GM23338 (cell line): ENCODE data around the gene ZNF526. TPM values are rescaled to one million over a fixed set of nuclear protein-coding genes. Genes with fewer than 3 reads are reported as not detected.

Experiments used
- EZH2 ChIP-seq: fragments of 200-600 bp; sonication (generic); IDR thresholded peaks from one replicate; pipeline ENCODE4 v1.8.0; 2017; ENCODE audit warnings: antibody characterized with exemption, mild to moderate bottlenecking, low read depth; ENCODE audit not compliant: unreplicated experiment
- POLR2AphosphoS5 ChIP-seq: IDR thresholded peaks from 2 replicates; pipeline ENCODE4 v1.6.1; 2016; ENCODE audit warnings: antibody characterized with exemption, low read depth
- ZNF114 ChIP-seq: fragments of 250-450 bp; sonication (Bioruptor Pico); IDR thresholded peaks from 2 replicates; pipeline ENCODE4 v1.5.0; 2020; ENCODE audit warnings: mild to moderate bottlenecking, moderate library complexity
- polyA plus RNA-seq: library from polyadenylated mRNA; unstranded; fragments of >200 nt; fragmentation: Nextera tagmentation; extraction: Ambion mirVana; gene quantifications from 2 replicates; pipeline ENCODE4 v1.2.1, GENCODE V29; 2016
- total RNA-seq: library from RNA; depleted of rRNA; stranded (reverse); fragments of >200 nt; shearing (Covaris generic); gene quantifications from 2 replicates; pipeline ENCODE4 v1.2.3, GENCODE V29; 2014
- TF ChIP-seq, protein P1 (sequence below): fragments of 250-450 bp; sonication (Bioruptor Pico); IDR thresholded peaks from 2 replicates; pipeline ENCODE4 v1.5.0; 2020; ENCODE audit warnings: mild to moderate bottlenecking, moderate library complexity
- TF ChIP-seq, protein P2 (sequence below): IDR thresholded peaks from one replicate; pipeline ENCODE4 v1.6.1; 2018; ENCODE audit warnings: antibody characterized with exemption; ENCODE audit not compliant: unreplicated experiment
- TF ChIP-seq, protein P3 (sequence below): IDR thresholded peaks from 2 replicates; pipeline ENCODE4 v1.6.1; 2016; ENCODE audit warnings: antibody characterized with exemption

ZNF526 gene
- total and polyA plus RNA-seq, 2 experiments from 2014 or later = 4.7 to 13.3 TPM

DNA sequence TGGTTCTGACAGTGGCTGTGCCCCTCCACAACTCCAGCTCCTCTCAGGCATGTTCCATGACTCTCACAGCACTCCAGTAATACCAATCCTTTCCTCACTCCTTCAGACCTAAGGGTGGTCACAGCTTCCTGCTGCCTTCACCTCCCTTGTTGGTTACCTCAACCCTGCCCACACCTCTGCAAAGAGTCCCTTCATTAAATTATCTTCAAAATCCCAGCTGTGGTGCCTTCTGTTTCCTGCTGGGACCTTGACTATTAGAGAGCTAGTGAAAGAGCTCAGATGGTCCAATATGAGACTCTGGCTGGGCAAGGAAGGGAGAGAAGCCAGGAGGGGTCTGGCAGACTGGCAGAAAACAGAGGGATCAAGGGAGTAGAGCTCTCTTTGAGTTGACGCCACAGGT, 28.8 kb upstream of the ZNF526 start (continued):
- TF ChIP-seq, protein P1, sequence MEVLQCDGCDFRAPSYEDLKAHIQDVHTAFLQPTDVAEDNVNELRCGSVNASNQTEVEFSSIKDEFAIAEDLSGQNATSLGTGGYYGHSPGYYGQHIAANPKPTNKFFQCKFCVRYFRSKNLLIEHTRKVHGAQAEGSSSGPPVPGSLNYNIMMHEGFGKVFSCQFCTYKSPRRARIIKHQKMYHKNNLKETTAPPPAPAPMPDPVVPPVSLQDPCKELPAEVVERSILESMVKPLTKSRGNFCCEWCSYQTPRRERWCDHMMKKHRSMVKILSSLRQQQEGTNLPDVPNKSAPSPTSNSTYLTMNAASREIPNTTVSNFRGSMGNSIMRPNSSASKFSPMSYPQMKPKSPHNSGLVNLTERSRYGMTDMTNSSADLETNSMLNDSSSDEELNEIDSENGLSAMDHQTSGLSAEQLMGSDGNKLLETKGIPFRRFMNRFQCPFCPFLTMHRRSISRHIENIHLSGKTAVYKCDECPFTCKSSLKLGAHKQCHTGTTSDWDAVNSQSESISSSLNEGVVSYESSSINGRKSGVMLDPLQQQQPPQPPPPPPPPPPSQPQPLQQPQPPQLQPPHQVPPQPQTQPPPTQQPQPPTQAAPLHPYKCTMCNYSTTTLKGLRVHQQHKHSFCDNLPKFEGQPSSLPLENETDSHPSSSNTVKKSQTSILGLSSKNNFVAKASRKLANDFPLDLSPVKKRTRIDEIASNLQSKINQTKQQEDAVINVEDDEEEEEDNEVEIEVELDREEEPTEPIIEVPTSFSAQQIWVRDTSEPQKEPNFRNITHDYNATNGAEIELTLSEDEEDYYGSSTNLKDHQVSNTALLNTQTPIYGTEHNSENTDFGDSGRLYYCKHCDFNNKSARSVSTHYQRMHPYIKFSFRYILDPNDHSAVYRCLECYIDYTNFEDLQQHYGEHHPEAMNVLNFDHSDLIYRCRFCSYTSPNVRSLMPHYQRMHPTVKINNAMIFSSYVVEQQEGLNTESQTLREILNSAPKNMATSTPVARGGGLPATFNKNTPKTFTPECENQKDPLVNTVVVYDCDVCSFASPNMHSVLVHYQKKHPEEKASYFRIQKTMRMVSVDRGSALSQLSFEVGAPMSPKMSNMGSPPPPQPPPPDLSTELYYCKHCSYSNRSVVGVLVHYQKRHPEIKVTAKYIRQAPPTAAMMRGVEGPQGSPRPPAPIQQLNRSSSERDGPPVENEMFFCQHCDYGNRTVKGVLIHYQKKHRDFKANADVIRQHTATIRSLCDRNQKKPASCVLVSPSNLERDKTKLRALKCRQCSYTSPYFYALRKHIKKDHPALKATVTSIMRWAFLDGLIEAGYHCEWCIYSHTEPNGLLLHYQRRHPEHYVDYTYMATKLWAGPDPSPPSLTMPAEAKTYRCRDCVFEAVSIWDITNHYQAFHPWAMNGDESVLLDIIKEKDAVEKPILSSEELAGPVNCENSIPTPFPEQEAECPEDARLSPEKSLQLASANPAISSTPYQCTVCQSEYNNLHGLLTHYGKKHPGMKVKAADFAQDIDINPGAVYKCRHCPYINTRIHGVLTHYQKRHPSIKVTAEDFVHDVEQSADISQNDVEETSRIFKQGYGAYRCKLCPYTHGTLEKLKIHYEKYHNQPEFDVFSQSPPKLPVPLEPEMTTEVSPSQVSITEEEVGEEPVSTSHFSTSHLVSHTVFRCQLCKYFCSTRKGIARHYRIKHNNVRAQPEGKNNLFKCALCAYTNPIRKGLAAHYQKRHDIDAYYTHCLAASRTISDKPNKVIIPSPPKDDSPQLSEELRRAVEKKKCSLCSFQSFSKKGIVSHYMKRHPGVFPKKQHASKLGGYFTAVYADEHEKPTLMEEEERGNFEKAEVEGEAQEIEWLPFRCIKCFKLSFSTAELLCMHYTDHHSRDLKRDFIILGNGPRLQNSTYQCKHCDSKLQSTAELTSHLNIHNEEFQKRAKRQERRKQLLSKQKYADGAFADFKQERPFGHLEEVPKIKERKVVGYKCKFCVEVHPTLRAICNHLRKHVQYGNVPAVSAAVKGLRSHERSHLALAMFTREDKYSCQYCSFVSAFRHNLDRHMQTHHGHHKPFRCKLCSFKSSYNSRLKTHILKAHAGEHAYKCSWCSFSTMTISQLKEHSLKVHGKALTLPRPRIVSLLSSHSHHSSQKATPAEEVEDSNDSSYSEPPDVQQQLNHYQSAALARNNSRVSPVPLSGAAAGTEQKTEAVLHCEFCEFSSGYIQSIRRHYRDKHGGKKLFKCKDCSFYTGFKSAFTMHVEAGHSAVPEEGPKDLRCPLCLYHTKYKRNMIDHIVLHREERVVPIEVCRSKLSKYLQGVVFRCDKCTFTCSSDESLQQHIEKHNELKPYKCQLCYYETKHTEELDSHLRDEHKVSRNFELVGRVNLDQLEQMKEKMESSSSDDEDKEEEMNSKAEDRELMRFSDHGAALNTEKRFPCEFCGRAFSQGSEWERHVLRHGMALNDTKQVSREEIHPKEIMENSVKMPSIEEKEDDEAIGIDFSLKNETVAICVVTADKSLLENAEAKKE (CRISPR knock-in tag) = no peak
- TF ChIP-seq ZNF114 (CRISPR knock-in tag) = no peak
- TF ChIP-seq, protein P2, sequence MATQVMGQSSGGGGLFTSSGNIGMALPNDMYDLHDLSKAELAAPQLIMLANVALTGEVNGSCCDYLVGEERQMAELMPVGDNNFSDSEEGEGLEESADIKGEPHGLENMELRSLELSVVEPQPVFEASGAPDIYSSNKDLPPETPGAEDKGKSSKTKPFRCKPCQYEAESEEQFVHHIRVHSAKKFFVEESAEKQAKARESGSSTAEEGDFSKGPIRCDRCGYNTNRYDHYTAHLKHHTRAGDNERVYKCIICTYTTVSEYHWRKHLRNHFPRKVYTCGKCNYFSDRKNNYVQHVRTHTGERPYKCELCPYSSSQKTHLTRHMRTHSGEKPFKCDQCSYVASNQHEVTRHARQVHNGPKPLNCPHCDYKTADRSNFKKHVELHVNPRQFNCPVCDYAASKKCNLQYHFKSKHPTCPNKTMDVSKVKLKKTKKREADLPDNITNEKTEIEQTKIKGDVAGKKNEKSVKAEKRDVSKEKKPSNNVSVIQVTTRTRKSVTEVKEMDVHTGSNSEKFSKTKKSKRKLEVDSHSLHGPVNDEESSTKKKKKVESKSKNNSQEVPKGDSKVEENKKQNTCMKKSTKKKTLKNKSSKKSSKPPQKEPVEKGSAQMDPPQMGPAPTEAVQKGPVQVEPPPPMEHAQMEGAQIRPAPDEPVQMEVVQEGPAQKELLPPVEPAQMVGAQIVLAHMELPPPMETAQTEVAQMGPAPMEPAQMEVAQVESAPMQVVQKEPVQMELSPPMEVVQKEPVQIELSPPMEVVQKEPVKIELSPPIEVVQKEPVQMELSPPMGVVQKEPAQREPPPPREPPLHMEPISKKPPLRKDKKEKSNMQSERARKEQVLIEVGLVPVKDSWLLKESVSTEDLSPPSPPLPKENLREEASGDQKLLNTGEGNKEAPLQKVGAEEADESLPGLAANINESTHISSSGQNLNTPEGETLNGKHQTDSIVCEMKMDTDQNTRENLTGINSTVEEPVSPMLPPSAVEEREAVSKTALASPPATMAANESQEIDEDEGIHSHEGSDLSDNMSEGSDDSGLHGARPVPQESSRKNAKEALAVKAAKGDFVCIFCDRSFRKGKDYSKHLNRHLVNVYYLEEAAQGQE = no peak
- TF ChIP-seq EZH2 = no peak
- TF ChIP-seq, protein P3, sequence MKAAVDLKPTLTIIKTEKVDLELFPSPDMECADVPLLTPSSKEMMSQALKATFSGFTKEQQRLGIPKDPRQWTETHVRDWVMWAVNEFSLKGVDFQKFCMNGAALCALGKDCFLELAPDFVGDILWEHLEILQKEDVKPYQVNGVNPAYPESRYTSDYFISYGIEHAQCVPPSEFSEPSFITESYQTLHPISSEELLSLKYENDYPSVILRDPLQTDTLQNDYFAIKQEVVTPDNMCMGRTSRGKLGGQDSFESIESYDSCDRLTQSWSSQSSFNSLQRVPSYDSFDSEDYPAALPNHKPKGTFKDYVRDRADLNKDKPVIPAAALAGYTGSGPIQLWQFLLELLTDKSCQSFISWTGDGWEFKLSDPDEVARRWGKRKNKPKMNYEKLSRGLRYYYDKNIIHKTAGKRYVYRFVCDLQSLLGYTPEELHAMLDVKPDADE = no peak
- no peak for TF ChIP-seq POLR2AphosphoS5
